Measurements from ENCODE around the gene PLA2G6.

The PLA2G6 gene

GRCh38 chr22:38077096-38077495 is 104.5 kb downstream of the PLA2G6 start:
- H3K27ac ChIP-seq (ENCODE audit: insufficient read depth in 1 of 2, low read depth in 1 of 2, low read length in 2 of 2, poor library complexity in 1 of 2, severe bottlenecking in 2 of 2): no peak overlapping the region
- peaks cover 0 to 26% (median 11%) of the 10 kb centered on the region in 5 experiments for H3K27me3 ChIP-seq (replicated peaks in 2 of 5; ENCODE audit: control insufficient read depth in 4 of 5, insufficient read depth in 5 of 5, low read length in 4 of 5)
- 92% methylated on average over 11 of the region's 12 CpGs for WGBS (ENCODE audit: insufficient coverage)
- H3K9me3 ChIP-seq (ENCODE audit: control extremely low read depth in 1 of 5, control insufficient read depth in 4 of 5, insufficient read depth in 2 of 5, low read depth in 1 of 5, low read length in 4 of 5): no peaks in the 10 kb centered on the region
- H3K4me3 ChIP-seq (ENCODE audit: control insufficient read depth in 1 of 7, extremely low read depth in 1 of 7, insufficient read depth in 4 of 7, low read depth in 2 of 7, low read length in 6 of 7): no peak overlapping the region
- ChIA-PET POLR2A (interaction anchor here (0.6 kb wide), 1 partner anchor 8 kb away, joined by 3 read pairs; no protein-coding TSS in a partner anchor), CTCF (no interaction called here)
- H3K36me3 ChIP-seq (ENCODE audit: control insufficient read depth in 4 of 4, insufficient read depth in 4 of 4, low read length in 3 of 4): peaks cover 0 to 30% (median 19%) of the 10 kb centered on the region in 4 experiments
- peaks cover 0 to 14% (median 13%) of the 10 kb centered on the region in 4 experiments for H3K4me1 ChIP-seq (ENCODE audit: control extremely low read depth in 1 of 4, control insufficient read depth in 4 of 4, insufficient read depth in 4 of 4, low read length in 3 of 4)
- DNase-seq: no peak

GRCh38 chr22:38075961-38076360 is 105.7 kb downstream of the PLA2G6 start:
- WGBS (ENCODE audit: insufficient coverage): 94% methylated on average over 10 of the region's 13 CpGs
- DNase-seq: no peak
- no peaks in the 10 kb centered on the region for H3K9me3 ChIP-seq (ENCODE audit: control extremely low read depth in 1 of 5, control insufficient read depth in 4 of 5, insufficient read depth in 2 of 5, low read depth in 1 of 5, low read length in 4 of 5)
- H3K4me3 ChIP-seq (ENCODE audit: control insufficient read depth in 1 of 7, extremely low read depth in 1 of 7, insufficient read depth in 4 of 7, low read depth in 2 of 7, low read length in 6 of 7): no peak overlapping the region
- ChIA-PET POLR2A (no interaction called here), CTCF (no interaction called here)
- H3K27ac ChIP-seq (ENCODE audit: insufficient read depth in 1 of 2, low read depth in 1 of 2, low read length in 2 of 2, poor library complexity in 1 of 2, severe bottlenecking in 2 of 2): no peak overlapping the region
- peaks cover 0 to 3% (median 3%) of the 10 kb centered on the region in 4 experiments for H3K4me1 ChIP-seq (ENCODE audit: control extremely low read depth in 1 of 4, control insufficient read depth in 4 of 4, insufficient read depth in 4 of 4, low read length in 3 of 4)
- peaks cover 3 to 39% (median 22%) of the 10 kb centered on the region in 4 experiments for H3K36me3 ChIP-seq (ENCODE audit: control insufficient read depth in 4 of 4, insufficient read depth in 4 of 4, low read length in 3 of 4)
- H3K27me3 ChIP-seq (replicated peaks in 2 of 5; ENCODE audit: control insufficient read depth in 4 of 5, insufficient read depth in 5 of 5, low read length in 4 of 5): peaks cover 0 to 14% (median 4%) of the 10 kb centered on the region in 5 experiments

GRCh38 chr22:38075105-38075825 is 106.4 kb downstream of the PLA2G6 start:
- 97% methylated on average over 21 of the region's 32 CpGs for WGBS (ENCODE audit: insufficient coverage)
- CTCF ChIA-PET: no interaction called here
- H3K27me3 ChIP-seq (replicated peaks in 2 of 5; ENCODE audit: control insufficient read depth in 4 of 5, insufficient read depth in 5 of 5, low read length in 4 of 5): peaks cover 0 to 7% (median 0%) of the 10 kb centered on the region in 5 experiments
- no peaks in the 10 kb centered on the region for H3K4me1 ChIP-seq (ENCODE audit: control extremely low read depth in 1 of 4, control insufficient read depth in 4 of 4, insufficient read depth in 4 of 4, low read length in 3 of 4)
- DNase-seq: no peak
- no peak overlapping the region for H3K27ac ChIP-seq (ENCODE audit: insufficient read depth in 1 of 2, low read depth in 1 of 2, low read length in 2 of 2, poor library complexity in 1 of 2, severe bottlenecking in 2 of 2)
- H3K36me3 ChIP-seq (ENCODE audit: control insufficient read depth in 4 of 4, insufficient read depth in 4 of 4, low read length in 3 of 4): peaks cover 3 to 46% (median 25%) of the 10 kb centered on the region in 4 experiments
- no peak overlapping the region for H3K4me3 ChIP-seq (ENCODE audit: control insufficient read depth in 1 of 7, extremely low read depth in 1 of 7, insufficient read depth in 4 of 7, low read depth in 2 of 7, low read length in 6 of 7)
- POLR2A ChIA-PET: no interaction called here
- H3K9me3 ChIP-seq (ENCODE audit: control extremely low read depth in 1 of 5, control insufficient read depth in 4 of 5, insufficient read depth in 2 of 5, low read depth in 1 of 5, low read length in 4 of 5): no peaks in the 10 kb centered on the region

- no peak overlapping the region for H3K27ac ChIP-seq (ENCODE audit: insufficient read depth in 1 of 2, low read depth in 1 of 2, low read length in 2 of 2, poor library complexity in 1 of 2, severe bottlenecking in 2 of 2)
- POLR2A ChIA-PET: no interaction called here
- H3K4me3 ChIP-seq (ENCODE audit: control insufficient read depth in 1 of 7, extremely low read depth in 1 of 7, insufficient read depth in 4 of 7, low read depth in 2 of 7, low read length in 6 of 7): no peak overlapping the region
- no peaks in the 10 kb centered on the region for H3K27me3 ChIP-seq (replicated peaks in 2 of 5; ENCODE audit: control insufficient read depth in 4 of 5, insufficient read depth in 5 of 5, low read length in 4 of 5)
- 97% methylated on average over 38 of the region's 47 CpGs for WGBS (ENCODE audit: insufficient coverage)
- H3K9me3 ChIP-seq (ENCODE audit: control extremely low read depth in 1 of 5, control insufficient read depth in 4 of 5, insufficient read depth in 2 of 5, low read depth in 1 of 5, low read length in 4 of 5): no peaks in the 10 kb centered on the region
- no peak for DNase-seq
- CTCF ChIA-PET: no interaction called here
- H3K36me3 ChIP-seq (ENCODE audit: control insufficient read depth in 4 of 4, insufficient read depth in 4 of 4, low read length in 3 of 4): peaks cover 4 to 54% (median 31%) of the 10 kb centered on the region in 4 experiments
- no peaks in the 10 kb centered on the region for H3K4me1 ChIP-seq (ENCODE audit: control extremely low read depth in 1 of 4, control insufficient read depth in 4 of 4, insufficient read depth in 4 of 4, low read length in 3 of 4)
Measured at GRCh38 chr22:38074181-38075104, 107.2 kb downstream of the PLA2G6 start.

- peaks cover 4 to 64% (median 37%) of the 10 kb centered on the region in 4 experiments for H3K36me3 ChIP-seq (ENCODE audit: control insufficient read depth in 4 of 4, insufficient read depth in 4 of 4, low read length in 3 of 4)
- ChIA-PET CTCF (interaction anchor here (0.9 to 1.3 kb wide), 2 partner anchors 18 to 30 kb away, joined by 3 read pairs; no protein-coding TSS in a partner anchor), POLR2A (no interaction called here)
- DNase-seq: no peak
- WGBS (ENCODE audit: insufficient coverage): 97% methylated on average over 24 of the region's 28 CpGs
- H3K9me3 ChIP-seq (ENCODE audit: control extremely low read depth in 1 of 5, control insufficient read depth in 4 of 5, insufficient read depth in 2 of 5, low read depth in 1 of 5, low read length in 4 of 5): no peaks in the 10 kb centered on the region
- no peaks in the 10 kb centered on the region for H3K4me1 ChIP-seq (ENCODE audit: control extremely low read depth in 1 of 4, control insufficient read depth in 4 of 4, insufficient read depth in 4 of 4, low read length in 3 of 4)
- no peak overlapping the region for H3K27ac ChIP-seq (ENCODE audit: insufficient read depth in 1 of 2, low read depth in 1 of 2, low read length in 2 of 2, poor library complexity in 1 of 2, severe bottlenecking in 2 of 2)
- no peak overlapping the region for H3K4me3 ChIP-seq (ENCODE audit: control insufficient read depth in 1 of 7, extremely low read depth in 1 of 7, insufficient read depth in 4 of 7, low read depth in 2 of 7, low read length in 6 of 7)
- no peaks in the 10 kb centered on the region for H3K27me3 ChIP-seq (replicated peaks in 2 of 5; ENCODE audit: control insufficient read depth in 4 of 5, insufficient read depth in 5 of 5, low read length in 4 of 5)
Measured at GRCh38 chr22:38073150-38074130, 108.2 kb downstream of the PLA2G6 start.

- Histone ChIP-seq H3K36me3 (ENCODE audit: control insufficient read depth in 4 of 4, insufficient read depth in 4 of 4, low read length in 3 of 4) (peaks cover 7 to 73% (median 42%) of the 10 kb centered on the region in 4 experiments), H3K27ac (ENCODE audit: insufficient read depth in 1 of 2, low read depth in 1 of 2, low read length in 2 of 2, poor library complexity in 1 of 2, severe bottlenecking in 2 of 2) (no peak overlapping the region), H3K4me1 (ENCODE audit: control extremely low read depth in 1 of 4, control insufficient read depth in 4 of 4, insufficient read depth in 4 of 4, low read length in 3 of 4) (no peaks in the 10 kb centered on the region), H3K4me3 (ENCODE audit: control insufficient read depth in 1 of 7, extremely low read depth in 1 of 7, insufficient read depth in 4 of 7, low read depth in 2 of 7, low read length in 6 of 7) (no peak overlapping the region), H3K27me3 (replicated peaks in 2 of 5; ENCODE audit: control insufficient read depth in 4 of 5, insufficient read depth in 5 of 5, low read length in 4 of 5) (no peaks in the 10 kb centered on the region), H3K9me3 (ENCODE audit: control extremely low read depth in 1 of 5, control insufficient read depth in 4 of 5, insufficient read depth in 2 of 5, low read depth in 1 of 5, low read length in 4 of 5) (no peaks in the 10 kb centered on the region)
- ChIA-PET POLR2A (no interaction called here), CTCF (interaction anchor here (0.5 to 1.3 kb wide), 6 partner anchors 17 to 65 kb away, joined by 3 read pairs; no protein-coding TSS in a partner anchor)
- 98% methylated on average over 24 of the region's 25 CpGs for WGBS (ENCODE audit: insufficient coverage)
- no peak for DNase-seq
Measured at GRCh38 chr22:38072322-38073149, 109.1 kb downstream of the PLA2G6 start.
